ENCODE measurements around the gene PHKB.
A peak's percentile ranks its signal among the peaks of the same experiment; 100 is the strongest.
"Not testable (repeated sequence)": the region's sequence is repeated elsewhere in the genome, so short reads cannot be mapped to it uniquely, and the experiment has no call there.

PHKB gene

DNA sequence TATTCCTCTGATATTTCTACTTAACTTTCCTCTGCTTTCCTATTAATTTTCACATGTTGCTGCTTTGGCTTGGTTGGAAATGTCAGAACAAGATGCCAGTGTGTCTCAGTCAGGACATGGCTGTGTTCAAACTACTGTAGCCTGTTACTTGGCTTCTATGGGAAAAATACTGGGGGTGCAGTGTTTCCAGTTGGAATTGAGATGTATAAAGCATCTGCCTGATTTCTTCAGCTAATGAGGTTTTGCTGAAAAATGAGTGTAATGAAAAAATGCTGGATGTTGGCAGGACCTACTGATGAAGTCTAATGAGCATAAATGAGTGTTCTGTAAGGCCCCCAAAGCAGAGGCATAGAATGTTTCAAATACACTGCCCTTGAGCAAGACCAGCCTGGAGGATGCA is 166.6 kb downstream of the PHKB start:
- no peak for DNase-seq

DNA sequence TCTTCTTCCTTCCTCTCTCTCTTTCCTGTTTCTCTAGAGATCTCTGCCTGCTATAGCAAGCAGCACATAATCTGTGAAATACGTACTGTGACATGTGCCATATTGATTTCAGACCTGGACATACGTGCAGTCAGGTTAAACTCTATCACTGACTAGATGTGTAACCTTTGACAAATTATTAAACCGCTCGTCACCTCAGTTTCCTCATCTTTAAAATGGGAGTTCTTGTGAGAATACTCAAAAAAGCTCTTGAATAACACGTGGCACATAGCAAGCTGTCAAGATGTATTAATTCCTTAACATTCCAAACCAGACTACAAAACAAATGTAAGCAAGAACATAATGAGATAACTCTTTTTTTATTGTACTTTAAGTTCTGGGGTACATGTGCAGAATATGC is 170.0 kb downstream of the PHKB start:
- DNase-seq: no peak

DNA sequence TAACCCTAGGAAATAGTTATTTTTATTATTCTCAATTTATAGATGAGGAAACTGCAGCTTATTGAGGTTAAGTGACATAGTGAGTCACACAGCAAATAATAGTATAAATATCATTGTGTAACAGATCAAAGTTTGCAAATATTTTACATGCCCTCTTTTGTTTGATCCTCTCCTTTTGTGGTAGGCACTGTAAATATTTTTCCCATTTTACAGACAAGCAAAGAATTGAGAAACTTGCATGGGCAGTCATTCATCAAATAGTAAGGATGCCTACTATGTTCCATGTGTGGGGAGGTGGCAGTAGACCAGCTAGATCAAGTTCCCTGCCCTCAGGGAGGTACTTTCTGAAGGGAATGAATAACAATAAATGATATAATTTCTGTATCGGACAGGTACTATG is 173.0 kb downstream of the PHKB start:
- no peak for DNase-seq

DNA sequence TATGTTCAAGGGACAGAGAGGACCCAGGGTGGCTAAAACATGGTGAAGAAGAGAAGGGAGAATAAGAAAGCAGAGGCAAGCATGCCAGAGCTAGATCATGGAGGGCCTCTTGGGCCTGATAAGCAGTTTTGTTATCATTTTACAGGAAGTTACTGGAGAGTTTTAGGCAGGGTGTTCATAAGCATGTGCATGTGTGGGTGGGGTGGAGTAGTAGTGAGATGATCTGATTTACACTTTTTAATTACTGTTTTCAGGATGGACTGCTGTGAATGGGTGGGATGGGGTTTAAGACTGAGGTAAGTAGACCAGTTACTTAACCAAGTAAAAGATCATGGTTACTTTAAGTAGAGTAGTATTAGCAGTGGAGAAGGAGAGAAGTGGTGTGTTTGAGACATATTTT is 173.6 kb downstream of the PHKB start:
- no peak for DNase-seq

DNA sequence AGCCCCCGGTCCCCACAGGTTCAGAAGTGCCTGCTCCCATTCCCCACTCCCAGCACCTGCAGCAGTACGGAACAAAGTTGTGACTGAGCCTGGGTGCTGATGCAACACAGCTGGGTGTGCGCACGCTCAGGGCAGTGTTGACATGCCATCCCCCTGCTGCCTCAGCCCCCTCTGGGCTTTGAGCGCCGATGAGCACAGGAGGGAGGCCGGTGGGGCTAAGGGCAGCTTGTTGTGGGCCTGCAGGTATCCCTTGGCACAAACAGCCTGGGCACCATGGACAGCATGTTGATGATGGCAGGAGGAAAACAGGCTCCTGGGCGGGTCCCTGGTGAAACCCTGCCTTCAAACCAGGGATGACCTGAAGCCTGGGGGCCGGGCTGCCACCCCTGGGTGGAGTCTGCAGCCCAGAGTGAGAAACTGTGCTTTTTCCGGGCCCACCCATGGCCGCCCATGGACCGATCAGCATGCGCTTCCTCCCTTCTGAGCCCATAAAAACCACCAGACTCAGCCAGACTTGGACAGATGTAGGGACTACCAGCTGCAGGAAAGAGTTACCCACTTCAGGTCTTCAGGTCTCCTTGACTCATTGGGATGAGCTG is 175.5 kb downstream of the PHKB start:
- no peak for DNase-seq

DNA sequence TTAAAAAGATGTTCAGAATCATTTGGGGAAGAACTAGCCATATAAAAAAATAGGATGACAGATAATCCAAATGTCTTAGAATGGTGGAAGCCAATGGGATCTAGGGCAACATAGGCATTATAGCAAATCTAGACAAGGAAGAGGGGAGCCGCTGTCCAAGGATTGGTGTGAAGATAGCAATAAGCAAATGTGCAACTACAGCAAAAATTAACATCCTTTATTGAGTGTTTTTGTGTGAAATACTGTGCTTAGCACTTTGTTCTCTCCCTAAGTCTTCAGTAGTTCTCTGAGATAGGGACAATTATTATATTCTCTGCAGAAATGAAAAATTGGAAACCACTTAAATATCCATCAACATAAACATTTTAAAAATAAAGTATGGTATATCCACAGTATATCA is 177.0 kb downstream of the PHKB start:
- no peak for DNase-seq

DNA sequence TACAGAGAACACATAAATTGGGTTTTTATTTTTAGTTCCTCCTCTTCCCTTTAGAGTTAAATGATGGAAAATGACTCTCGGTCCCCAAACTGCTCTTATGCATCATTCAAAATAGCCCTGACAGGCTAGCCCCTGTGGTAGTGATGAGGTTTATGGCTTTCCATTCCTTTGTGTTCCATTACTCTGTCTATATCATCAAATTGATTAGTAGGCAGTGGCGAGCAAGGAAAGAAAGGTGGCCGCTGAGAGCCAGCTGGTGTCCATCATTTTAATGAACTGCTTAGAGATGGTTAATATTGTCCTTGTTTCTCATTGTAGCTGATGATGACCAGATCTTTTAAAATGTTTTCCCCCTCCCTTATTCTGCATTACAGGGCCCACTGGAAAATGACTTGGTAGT is 179.5 kb downstream of the PHKB start:
- no peak for DNase-seq

DNA sequence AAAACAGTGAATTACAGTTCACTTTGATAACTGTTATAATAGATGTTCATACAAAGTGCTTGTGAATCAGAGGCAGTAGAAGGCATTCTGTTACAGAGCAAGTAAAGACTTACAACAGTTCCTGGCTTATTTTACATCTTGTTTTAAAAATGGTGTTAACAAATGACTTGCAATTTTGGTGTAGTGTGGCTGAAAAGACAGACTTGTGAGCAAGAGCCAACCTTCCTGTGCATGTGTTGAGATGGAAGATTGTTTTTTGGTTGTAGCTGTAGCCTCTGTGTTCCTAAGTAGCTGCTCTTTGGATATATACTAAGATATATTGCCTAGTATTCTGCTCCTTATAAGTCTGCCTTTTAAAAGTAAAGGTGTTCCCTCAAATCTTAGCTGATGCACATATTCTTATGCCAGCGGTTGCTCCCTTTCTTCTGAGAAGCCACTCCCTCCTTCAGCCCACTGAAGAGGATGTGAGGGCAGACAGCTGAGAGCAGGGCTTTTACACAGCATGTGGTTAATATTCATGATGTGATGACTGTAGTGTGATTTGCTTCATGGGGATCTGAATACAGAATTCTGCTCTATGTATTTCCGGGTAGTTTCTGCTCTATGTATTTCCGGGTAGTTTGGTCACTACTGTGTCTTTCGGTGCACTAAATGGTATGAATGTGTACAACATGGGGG is 182.3 kb downstream of the PHKB start:
- DNase-seq: peak; percentile 13

DNA sequence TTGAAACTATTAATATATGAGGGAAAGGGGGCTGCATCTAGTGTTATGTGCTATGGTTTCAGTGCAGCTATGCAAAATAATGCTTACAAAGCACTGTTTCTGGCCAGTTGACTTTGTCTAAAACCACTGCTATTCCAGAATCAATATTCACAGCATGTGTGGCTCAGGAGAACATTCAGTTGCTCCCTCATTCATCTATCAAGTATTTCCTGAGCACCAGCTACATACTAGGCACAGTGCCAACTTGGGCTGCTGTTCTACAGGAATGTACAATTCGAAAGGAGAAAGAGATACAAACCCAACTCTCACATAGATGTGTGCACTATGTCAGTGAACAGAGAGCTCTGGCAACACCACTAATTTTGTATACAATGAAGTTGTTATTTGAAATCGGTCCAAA is 183.0 kb downstream of the PHKB start:
- no peak for DNase-seq

DNA sequence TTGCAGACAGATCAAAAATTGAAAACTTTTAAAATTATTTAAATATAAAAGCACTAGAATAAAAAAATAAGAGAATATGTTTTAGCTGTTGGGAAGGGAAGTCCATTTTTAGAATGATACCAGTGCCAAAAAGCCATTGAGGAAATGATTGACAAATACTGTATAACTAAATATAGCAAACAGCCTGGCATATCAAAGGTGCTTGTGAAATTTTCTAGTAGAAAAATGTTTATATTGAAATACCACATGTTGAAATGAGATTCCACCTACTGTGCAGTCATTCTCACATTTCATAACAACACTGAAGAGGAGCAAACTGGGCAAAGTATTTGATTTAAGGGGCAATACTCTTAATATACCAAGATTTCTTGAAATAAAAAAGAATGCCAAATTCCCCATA is 183.5 kb downstream of the PHKB start:
- DNase-seq: no peak

DNA sequence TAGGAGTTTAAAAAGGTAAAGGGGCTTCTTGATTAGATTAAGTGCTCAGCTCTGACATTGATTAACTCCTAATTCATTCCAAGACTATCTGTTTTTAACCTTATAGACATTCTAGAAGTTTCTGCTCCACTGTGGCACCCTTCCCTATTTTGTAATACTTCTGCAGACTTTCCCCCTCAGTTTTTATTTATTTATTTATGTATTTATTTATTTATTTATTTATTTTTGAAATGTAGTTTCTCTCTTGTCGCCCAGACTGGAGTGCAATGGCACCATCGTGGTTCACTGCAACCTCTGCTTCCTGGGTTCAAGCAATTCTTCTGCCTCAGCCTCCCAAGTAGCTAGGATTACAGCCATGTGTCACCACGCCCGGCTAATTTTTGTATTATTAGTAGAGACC is 185.8 kb downstream of the PHKB start:
- no peak for DNase-seq

DNA sequence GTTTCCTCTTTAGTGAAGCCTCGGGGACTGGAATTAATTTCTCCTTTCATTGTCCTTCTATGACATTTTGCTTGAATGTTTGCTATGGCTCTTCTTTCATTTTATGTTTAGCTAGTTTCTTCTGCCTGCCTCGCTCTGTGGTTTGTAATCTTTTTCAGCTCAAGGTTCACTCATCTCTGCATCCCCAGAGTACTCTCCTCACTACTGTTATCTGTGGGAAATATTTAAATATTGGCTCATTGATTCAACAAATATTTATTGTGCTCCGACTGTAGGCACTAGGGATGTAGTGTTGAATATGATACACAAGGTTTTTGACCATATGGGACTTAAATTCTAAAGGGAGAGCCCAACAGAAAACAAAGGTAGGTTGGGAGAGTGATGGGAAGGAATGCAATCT is 195.9 kb downstream of the PHKB start:
- DNase-seq: no peak

DNA sequence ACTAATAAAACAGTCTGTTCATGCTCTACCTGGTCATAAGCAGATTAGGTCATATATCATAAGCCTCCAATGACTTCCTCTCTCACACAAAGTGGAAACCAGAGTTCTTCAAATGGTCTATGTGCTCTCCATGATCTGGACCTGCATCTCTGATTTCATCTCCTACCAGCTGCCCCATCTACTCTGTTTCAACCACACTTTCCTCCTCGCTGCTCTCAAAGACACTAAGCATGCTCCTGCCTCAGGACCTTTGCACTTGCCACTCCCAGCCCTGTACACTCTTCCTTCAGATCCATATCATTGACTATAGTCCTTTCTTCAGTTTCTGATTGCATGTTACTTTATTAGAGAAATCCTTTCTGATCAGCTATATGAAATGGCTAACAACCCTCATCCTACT is 196.8 kb downstream of the PHKB start:
- DNase-seq: no peak

DNA sequence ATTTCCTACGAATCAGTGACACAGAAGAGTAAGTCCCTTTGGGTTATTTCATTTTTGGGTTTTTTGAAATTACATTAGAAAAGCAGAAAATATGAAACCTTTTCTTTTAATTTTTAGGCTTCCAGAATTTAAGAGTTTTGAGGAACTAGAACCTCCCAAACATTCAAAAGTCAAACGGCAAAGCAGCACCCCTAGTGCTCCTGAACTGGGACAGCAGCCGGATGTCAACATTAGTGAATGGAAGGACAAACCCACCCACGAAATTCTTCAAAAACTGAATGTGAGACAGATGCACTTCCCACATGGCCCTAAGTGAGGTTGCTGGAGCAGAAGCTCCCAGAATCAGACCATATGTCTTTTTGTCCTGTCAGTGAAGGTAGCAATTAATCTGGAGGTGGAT is 199.4 kb downstream of the PHKB start:
- no peak for DNase-seq

DNA sequence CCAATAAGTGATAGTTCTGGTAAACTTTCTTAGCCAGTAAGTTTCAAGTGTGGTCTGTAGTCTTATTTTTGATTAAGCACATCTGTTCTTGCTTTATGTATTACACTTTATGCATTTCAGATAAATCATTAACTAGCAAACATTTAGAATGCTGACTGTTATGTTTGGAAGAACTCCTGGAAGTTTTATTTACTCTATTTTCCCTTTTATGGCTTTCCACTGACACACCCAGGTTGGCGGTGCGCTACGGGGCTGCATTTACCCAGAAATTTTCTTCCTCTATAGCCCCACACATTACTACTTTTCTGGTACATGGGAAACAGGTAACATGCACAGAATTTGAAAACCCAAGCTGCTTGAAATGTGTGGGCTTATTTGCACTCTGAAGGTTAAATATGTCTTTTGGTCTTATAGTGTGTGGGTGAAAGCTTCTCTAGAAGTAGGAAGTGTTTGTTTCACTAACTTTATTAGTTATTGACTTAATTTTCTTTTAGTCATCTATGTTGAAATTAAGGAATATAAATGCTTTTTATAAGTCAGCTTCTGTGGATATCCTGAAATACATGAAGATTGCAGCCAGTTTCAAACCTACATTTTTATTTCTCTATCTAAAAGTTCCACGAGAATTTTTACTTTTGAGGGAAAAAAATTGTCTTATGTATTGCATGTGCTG is 203.7 kb downstream of the PHKB start:
- DNase-seq: no peak

DNA sequence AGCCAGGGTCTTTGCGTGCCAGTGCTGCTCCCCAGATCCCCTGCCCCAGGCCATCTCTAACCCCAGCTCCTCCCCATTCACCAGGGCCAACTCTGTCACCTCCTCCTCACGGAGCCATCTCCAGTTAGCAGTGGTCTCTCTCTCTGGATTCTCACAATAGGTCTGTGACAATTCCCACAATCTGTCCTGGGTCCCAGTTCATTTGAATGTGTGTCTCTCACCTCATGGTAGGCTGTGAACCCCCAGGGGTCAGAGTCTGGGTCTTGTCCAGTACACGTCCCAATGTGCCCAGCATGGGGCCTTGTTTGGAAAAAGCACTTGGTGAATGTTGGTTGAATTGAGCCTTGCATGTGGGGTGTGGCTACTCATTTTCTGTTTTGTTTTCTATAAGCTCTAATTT is 205.3 kb downstream of the PHKB start:
- no peak for DNase-seq

DNA sequence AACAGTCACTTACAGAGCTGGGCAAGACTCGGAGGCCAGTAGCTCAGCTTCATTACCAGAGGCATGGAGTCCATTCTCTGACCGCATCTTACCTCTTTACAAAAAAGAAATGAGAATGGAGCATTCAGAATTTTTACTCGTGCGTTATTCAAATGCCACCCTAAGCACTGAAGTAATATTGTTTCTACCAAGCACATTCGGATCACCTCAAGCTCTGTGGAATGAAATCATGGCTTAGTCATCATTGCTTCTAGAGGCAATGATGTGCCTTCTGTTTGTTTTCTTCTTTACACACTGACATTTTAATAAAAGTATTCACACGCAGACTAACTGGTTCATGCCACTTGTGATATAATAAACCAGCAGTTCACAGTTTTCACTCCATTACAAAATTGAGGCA is 206.8 kb downstream of the PHKB start:
- no peak for DNase-seq

DNA sequence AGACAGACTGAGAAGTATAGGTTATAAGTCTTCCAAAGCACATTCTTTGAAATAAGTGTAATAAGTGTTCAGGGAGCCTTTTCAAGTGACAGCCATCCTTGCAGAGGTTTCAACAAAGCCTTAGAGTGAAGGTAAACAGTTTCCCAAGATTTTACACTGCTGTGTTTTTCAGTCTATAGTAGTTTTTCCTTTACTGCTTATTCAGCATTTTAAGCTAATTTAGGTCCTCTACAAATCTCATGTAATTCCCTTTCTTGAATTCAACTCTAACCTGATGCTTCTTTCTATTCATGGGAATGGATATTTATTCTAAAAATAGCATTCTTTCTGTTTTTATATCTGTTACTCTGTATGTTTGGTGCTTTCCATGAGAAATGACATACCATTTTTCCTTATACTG is 211.3 kb downstream of the PHKB start:
- no peak for DNase-seq

DNA sequence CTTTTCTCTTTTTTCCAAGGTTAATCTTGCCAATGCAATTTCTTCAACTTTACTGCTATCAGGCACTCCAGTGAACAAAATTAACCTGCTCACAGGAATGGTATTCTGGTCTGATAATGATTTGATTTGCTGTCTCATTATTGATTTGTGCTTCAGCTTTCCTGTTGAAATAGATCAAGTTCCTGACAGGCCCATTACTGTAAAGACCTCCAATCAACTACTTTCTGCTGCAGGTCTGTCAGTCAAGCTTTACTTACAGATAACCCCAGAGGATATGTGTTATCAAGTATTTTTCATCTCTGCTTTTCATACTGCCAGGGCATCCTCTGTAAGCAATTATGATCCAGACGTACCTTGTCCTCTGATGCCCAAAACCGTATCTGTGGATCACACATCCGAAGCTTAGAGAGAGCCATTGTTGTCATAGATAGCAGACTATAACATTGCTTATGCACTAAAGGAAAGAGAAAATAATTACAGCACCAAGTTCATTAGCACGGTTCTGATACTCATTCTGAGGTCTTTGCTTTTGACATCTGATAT is 215.6 kb downstream of the PHKB start:
- no peak for DNase-seq

DNA sequence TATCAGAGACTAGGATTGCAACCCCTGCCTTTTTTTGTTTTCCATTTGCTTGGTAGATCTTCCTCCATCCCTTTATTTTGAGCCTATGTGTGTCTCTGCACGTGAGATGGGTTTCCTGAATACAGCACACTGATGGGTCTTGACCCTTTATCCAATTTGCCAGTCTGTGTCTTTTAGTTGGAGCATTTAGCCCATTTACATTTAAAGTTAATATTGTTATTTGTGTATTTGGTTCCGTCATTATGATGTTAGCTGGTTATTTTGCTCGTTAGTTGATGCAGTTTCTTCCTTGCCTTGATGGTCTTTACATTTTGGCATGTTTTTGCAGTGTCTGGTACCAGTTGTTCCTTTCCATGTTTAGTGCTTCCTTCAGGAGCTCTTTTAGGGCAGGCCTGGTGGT is 220.4 kb downstream of the PHKB start:
- DNase-seq: not testable (repeated sequence)

DNA sequence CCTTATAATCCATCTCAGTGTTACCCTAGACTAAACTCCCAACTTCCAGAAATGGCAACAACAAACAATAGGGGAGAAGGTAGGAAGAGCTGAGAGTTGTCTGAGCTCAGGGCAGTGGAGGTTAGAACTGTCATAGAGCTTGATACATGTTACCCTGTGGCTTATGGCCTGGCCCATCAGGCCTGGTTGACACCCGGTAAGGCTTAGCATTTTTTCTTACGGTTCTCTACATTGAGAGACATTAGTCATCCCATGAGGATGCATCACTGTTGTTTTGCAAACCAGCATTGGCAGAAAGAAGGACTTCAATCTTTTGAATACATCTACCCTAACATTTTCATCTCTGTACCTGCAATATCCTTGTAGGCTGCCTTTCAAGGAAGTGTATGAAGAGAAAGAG is 226.6 kb downstream of the PHKB start:
- DNase-seq: no peak

DNA sequence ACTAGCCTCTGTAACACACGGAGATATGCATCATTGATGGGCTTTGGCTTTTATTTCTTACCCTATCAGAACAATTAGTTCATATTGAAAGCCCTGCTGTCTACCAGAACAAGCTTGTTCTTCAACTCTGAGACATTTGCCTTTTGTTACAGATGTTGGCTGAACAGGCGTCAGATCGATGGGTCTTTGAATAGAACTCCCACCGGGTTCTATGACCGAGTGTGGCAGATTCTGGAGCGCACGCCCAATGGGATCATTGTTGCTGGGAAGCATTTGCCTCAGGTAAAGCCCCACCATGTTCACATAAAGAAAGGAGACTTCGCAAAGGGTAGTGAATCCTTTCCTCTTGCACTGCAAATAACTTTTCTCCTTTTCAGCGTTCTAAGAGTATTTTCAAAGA is 232.1 kb downstream of the PHKB start:
- DNase-seq: no peak

DNA sequence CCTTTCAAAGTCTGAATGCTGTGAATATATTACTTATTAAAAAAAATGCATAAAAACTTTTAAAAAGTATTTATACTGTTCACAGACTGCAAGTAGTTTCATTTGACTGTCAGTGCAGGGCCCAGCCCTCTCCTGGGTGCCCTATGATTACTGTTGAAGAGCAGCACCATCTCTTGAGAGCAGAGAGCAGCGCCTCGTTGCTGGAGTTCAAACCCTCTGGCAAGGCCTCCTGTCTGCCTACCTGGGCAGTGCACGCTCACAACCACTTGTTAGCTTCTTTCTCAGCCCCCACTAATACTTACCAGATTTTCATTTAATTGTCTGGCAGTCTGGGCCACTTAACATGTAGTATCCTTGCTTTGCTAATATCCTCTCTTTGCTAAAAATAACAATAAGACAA is 233.4 kb downstream of the PHKB start:
- DNase-seq: no peak

DNA sequence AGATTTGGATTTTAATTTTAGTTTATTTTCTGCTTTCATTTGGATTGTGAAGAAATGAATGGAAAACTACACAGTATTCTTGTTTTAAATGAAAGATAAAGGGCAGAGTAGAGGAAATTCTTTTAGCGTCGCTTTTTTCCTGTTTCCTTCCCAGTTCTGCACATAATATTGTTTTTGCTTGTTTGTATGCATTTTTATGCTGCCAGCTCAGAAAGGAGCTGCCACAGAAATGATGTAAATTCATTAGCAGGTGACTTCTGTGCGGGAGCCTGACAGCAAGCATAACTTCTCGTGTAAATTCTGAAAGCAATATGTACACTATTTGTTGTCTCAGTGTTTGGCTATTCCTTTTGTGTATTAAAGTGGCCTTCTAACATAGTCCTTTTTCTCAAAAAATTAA is 234.6 kb downstream of the PHKB start:
- DNase-seq: no peak

DNA sequence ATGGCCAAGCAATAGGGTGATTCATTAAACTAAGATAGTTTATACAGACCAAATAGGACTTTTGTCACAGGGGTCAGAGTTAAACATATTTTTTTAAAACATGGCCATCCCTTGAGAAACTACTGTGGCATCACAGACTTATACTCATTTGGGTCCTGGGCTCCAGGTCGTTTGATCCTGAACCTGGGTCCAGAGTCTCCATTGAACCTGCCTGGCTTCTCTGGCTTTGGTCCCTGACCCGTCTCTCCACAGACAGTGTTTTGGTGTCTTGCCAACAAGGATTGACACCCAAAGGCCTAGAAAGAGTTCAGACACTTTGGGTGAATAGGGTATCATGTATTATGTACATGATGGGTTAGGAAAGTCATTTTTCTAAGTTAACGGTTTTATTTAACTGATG is 236.7 kb downstream of the PHKB start:
- no peak for DNase-seq
